NCI-H2196 (cell line): ENCODE data around the gene CDC25B.

Experiments
- DNase-seq: peaks from one replicate; lab custom pipeline; 2025; ENCODE audit not compliant: unreplicated experiment; lab: John Stamatoyannopoulos, UW

Gene CDC25B

DNA sequence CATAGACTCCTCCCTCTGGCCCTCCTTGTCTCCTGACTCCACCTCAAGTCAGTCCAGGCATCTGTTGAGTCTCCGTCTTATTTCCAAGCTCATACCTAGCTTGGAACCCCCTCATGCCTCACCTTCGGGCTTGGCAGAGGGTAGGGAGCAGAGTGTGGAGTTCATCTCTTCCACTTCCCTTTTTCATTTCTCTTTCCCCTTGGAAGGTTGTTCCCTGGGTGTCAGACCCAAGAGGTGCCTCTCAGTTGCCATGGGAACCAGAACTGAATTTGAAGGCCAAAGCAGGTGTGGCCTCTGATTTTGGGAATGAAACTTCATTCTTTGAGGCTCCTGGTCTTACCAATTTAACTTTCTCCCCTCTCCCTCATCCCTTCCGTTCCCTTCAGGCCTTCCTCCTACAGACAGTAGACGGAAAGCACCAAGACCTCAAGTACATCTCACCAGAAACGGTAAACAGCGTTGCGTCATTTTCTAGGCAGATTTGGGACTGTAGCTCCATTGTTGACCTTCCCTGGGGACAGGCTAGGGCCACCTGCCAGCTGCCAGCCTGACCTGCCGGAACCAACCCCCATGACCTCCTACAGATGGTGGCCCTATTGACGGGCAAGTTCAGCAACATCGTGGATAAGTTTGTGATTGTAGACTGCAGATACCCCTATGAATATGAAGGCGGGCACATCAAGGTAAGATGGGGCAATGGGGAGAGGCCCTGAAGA, 6.6 kb downstream of the CDC25B start:
- no peak for DNase-seq

DNA sequence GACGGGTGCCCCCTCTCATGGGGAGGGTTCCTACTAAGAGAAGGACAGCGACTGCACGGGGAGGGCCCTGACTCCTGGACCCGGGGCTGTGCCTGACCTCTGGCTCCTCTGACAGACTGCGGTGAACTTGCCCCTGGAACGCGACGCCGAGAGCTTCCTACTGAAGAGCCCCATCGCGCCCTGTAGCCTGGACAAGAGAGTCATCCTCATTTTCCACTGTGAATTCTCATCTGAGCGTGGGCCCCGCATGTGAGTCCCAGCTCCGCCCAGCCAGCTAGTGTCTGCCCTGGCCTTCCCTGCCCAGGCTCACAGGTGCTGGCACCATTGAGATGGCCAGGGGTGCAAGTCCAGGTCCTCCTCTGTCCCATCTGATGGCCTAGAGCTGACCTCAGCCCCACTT, 7.2 kb downstream of the CDC25B start:
- no peak for DNase-seq

DNA sequence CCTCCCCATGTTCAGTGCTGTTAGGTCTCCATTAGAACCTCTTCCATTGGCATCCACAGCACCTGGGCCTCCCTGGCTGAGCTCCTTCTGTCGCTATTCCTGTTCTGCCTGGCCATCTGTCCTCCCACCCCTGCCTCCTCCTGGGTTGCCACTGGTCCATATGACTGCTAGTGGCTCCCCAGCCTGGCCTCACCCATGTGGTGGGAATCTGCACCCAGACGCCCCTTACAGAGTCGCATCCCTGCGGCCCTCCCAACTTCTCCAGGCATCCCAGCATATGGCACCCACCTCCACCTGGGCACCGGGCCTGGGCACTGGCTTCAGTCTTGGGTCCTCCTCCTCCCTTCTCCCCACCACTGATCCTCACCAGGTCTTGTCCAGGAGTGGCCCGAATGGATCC, 7.7 kb downstream of the CDC25B start:
- DNase-seq: no peak

DNA sequence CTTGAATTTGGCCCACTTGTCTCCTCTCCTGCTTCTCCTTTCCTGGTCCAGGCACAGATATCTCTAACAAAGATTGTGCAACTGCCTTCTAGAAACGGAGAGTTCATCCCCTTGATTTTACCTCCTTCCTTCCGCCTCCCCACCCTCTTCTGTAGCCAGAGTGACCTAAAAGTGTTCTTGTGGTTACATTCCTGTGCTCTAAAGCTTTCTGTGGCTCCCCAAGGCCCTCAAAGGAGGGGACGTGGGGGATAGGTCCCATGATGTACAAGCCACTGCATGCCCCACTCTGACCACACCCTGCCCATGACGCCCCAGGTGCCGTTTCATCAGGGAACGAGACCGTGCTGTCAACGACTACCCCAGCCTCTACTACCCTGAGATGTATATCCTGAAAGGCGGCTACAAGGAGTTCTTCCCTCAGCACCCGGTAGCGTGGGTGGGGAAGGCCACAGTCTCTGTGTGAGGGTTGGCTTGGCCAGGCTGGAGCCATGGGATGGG, 8.2 kb downstream of the CDC25B start:
- no peak for DNase-seq

DNA sequence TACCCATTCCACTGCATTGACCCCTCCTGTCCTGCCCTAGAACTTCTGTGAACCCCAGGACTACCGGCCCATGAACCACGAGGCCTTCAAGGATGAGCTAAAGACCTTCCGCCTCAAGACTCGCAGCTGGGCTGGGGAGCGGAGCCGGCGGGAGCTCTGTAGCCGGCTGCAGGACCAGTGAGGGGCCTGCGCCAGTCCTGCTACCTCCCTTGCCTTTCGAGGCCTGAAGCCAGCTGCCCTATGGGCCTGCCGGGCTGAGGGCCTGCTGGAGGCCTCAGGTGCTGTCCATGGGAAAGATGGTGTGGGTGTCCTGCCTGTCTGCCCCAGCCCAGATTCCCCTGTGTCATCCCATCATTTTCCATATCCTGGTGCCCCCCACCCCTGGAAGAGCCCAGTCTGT, 8.7 kb downstream of the CDC25B start:
- DNase-seq: no peak

DNA sequence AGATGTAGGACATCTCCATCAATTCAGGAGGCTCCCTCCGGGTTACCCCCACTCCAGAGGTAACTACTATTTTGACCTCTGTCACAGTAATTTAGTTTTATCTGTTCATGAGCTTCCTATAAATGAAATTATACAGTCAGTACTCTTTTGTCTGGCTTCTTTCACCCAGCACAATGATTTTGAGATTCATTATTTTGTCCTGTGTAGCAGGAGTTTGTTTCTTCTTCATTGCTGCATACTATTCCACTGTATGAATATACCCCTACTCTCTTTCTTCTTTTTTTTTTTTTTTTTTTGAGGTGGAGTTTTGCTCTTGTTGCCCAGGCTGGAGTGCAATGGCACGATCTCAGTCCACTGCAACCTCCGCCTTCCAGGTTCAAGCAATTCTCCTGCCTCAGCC, 12.4 kb downstream of the CDC25B start:
- no peak for DNase-seq

DNA sequence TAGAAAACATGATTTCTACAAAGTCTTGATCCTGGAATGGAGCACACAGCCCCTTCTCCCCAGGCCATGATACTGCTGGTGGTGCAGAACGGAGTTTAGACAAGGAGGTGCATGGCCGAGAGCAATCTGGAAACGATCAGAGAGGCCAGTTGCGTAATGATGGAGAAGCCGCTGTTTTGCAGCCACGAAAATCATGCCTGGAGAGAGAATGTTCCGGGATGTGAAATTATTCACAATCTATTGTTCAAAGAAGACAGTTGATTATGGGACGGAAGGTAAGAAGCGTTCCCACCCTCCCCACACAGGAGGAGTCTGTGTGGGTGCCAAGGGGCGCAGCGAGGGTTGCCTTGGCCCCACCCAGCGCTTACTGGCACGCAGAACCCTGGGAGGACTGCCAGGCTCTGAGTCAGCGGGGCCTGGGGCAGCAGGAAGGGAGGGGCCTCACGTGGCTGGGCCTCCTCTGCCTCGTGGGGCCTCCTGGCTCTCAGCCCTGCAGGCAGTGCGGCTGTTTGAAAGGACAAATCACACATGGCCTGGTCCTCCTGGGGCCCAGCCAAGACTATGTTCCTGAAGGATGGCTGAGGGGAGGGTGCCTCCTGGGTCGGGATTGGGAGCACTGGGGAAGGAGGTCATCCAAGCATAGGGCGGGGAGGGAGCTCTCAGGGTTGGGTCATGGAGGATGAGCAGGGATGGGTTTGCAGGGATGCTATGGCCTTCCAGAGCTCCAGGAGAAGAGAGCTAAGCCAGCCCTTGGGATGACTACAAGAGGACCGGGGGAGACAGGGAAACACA, 15.6 kb downstream of the CDC25B start:
- peak; percentile 97 for DNase-seq

DNA sequence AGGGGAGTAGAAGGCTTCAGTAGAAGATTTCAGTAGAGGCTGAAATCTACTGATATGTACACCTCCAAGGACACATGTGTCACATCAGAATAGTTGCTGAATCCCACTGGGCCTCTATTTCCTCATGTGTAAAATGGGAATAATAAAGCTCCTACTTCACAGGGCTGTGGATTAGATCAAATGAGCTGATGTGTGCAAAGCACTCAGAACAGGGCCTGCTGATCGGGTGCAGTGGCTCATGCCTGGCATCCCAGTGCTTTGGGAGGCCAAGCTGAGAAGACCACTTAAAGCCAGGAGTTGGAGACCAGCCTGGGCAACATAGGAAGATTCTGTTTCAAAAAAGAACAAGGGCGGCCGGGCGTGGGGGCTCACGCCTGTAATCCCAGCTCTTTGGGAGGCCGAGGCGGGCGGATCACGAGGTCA, 16.2 kb downstream of the CDC25B start:
- DNase-seq: no peak

DNA sequence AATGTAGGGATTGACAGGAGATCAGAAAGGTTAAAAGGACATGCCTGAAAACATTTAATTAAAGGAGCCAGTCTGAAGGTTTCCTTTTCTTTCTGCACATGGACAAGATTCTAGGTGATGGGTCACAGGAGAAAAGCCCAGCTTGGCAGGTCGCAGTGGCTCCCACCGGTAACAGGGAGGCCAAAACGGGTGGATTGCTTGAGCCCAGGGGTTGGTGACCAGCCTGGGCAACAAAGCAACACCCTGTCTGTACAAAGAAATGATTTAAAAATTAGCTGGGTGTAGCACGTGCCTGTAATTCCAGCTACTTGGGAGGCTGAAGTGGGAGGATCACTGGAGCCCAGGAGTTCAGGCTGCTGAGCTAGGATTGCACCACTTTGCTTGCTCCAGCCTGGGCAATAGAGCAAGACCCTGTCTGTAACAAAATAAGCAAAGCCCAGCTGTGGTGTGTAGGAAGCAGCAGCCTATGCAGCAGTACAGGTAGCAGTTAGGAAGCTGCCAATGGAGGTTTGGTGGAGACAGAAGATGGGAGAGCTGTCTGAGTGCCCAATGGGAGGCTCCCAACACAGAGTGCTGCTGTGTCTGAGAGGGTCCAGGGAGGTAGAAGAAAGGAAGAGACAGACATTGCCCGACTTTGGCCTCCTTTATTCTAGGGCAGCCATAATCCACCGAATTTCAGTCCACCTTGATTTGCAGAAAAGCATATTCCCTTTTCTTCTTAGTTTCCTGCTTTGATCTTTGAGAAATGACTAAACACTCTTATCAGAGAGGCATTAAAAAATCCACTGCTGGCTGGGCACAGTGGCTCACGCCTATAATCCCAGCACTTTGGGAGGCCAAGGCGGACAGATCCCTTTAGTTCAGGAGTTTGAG, 17.1 kb downstream of the CDC25B start:
- no peak for DNase-seq

DNA sequence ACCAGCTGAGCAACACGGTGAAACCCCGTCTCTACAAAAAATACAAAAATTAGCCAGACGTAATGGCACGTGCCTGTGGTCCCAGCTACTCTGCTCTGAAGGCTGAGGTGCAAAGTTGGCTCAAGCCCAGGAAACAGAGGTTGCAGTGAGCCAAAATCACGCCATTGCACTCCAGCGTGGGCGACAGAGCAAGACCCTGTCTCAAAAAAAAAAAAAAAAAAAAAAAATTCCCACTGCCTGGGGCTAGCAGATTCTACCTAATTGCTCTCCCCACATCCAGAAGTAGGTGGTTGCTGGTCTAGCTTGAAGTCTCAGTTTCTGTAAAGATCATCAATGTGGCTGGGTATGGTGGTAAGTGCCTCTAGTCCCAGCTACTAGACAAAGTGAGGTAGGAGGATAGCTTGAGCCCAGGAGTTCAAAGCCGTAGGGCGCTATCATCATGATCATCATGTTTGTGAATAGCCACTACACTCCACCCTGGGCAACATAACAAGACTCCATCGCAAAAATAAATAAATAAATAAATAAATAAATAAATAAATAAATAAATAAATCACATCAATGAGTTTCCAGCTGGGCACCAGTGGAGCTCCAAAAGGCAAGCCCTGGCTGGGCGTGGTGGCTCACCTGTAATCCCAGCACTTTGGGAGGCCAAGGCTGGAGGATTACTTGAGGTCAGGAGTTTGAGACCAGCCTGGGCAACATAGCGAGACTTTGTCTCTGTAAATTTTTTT, 17.9 kb downstream of the CDC25B start:
- no peak for DNase-seq

DNA sequence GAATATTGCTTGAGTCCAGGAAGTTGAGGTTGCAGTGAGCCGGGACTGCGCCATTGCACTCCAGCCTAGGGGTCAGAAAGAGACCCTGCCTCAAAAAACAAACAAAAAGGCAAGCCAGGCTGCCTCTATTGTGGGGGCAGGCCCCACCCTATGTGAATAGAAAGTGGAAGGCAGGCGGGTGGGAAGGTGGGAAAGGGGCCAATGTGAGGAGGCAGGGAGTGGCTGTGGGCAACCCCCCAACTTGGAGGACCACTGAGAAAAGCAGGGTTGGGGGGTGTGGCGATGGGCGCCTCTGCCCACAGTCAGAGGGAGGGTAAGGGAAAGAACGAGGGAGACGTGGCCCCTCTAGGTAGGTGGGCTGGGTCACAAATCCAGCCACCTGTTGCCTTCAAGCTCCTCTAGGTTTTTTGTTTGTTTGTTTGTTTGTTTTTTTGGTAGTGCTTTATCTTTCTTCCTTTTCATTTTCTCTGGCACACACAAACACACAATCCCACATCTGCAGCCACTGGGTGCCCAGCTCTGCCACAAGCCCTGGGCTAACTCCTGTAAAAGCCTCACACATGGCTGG, 18.9 kb downstream of the CDC25B start:
- DNase-seq: no peak

DNA sequence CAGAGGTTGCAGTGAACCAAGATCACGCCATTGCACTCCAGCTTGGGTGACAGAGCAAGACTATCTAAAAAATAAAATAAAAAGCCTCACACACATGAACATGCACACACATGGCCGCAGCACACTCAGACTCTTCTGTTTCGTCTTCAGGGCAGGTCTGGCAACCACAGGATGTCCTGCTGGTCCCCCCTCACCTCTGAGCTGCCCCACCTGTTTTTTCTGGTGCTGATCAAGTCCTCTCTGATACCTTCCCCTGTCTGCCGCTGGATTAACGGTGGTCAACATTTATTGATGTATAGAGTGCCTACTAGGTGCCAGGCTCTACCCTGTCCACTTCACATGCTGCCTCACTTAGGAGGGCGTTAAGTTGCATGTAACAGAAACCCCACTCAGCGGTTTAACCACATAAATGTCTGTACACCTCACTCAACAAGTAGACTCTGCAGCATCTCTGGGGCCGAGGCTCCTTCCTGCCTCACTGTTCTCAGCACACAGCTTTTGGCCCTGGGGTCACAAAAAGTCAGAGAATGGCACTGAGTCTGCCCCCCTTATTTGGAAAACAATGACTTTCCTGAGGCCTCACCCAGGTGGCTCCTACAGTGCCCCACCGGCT, 19.7 kb downstream of the CDC25B start:
- no peak for DNase-seq

DNA sequence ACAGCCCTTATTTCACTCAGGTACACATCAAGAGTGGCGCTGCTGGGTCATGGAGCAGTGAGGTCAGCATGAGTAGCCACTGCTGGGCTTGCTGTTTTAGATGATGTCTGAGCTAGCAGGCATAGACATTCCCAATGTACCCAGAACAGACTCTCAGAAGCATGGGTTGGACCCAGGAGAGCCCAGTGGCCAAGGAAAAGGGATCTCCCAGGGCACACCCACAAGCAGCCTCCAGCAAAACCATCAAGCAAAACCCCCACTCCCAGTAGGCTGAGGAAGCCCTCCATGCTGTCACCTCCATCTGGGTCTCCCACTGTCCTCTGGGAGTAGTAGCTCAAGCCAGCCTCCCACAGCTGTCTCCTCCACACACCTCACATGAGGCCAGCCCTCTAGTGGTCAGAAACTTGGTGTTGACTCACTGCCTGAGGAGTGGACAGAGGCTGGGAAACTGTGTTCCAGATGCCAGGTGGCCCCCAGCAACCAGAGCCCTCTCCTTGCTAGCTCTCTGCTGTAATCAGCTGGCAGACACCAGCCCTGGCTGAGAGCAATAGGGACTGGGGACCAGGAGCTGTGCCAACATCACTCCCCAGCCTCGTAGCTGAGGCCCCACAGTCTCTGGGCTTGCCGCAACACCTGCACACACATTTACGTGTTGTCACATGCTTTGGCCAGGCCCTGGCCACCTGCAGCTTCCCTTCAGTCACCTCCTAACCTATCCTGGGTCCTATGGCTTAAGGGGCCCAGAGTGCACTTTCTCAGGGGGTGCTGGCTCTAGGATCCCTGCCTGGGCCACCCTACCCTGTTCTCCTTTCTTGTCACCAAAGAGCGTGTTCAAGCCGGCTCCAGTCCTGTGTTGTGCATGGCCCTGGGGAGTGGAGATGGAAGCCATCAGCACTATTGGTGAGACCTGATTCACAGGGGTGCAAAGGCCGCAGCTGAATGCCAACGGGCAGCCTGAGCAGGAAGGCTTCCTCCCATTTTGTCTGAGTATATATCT, 22.3 kb downstream of the CDC25B start:
- DNase-seq: peak; percentile 91

DNA sequence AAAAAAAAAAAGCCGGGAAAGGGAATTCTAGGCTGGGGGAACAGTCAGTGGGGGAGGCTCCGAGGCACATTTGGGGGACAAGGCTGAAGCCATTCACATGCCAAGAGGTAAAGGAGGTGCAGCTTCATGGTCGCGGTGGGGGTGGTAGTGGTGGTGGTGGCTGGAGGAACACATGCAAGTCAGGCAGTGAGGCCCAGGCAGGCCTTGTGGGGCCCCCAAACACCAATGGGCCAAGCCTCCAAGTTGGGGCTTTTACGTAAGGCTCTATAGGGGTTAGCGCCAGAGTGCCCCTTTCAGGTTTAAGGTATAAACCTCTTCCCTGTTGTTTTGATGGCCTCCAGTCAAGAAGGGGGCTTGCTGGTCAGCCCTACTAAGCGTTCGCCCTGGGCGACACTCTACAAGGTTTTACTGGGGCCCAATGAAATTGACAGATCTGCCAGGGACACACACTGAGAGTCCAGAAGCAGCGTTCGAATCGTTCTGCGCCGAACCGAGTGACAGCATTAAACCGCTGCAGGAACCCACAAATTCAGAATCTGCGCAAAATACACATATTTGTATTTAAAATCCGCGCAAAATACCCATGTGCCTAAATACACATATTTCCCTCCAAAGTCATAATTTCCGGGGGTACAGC, 23.4 kb downstream of the CDC25B start:
- no peak for DNase-seq

DNA sequence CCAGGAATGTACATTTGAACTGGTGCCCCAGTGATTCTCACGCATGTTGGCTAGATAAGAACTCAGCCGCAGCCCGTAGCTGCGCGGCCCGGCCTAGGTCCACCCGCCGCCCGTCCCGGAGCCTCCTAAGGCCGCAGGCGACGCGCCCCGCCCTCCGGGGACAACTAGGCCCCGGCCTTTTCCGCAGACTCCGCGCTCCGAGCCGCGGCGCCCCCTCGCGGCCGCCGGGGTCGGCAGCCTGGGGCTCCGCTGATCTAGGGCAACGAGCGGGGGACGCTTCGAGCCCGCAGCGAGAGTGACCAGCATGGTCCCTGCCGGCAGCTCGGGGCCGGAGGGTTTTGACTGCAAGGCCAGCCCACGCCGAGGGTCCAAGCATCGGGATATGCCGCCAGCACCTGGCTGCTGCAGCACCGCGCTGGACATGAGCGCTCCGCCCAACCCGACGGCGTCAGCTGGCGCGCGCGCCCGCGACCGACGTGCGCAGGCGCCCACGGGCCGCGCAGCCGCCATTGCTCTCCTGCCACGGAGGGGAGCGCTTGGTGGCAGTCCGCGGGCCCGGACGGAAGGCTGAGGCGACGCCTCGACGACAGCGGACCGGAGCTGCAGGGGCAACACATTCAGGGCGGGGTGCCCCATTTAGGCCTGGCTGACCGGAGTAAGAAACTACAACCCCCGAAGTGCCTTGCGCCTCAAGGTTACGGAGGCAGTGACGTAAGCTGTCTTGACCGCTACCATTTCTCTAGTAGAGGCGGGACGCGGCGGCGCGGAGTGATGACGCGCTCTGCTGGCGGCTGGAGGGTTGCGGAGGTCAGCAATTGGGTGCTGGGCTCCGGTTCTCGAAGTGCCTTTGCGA, 24.2 kb downstream of the CDC25B start, which contains the start of gene AP5S1:
TSS of gene AP5S1 (plus strand) at position 500 of the 853 bp plus-strand sequence. CDS start 1,571 bp downstream, outside the sequence.
- peak; percentile 97 for DNase-seq

DNA sequence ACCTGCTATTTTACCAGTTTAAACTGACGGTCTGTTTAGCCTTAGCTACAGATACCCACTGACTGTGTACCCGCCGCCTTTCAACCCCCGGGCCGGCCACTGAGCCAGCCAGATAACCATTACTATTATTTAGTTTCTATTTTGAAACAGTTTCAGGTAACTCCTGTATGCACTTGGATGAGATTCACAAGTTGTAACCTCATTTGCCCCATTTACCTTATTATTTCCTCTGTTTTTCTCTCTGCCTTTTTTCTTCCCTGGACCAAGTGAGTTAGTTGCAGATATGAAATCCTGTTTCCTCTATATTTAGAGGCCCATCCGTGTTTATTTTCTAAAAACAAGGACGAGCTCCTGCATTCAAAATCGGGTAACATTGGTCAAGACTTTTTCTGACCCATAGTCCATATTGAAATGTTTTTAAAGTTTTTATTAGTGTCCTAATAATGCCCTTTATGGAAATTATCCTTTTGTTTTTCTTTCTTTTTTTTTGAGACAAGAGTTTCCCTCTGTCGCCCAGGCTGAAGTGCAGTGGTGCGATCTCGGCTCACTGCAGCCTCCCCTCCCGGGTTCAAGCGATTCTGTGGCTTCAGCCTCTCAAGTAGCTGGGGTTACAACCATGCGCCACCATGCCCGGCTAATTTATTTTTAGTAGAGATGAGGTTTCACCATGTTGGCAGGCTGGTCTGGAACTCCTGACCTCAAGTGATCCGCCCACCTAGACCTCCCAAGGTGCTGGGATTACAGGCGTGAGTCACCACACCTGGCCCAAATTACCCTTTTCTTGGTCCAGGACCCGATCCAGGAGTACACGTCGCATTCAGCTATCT, 25.0 kb downstream of the CDC25B start:
- no peak for DNase-seq
